ENCODE data around the gene BICDL1. TPM values are rescaled to one million over a fixed set of nuclear protein-coding genes. Genes with fewer than 3 reads are reported as not detected.

BICDL1 gene
- total and polyA plus RNA-seq, 2 donors (not counting 1 experiment from before 2014, with no cell fraction given) = not detected

GRCh38 chr12:120069278-120069677 is 80.2 kb downstream of the BICDL1 start:
- Histone ChIP-seq H3K36me3 (ENCODE audit: control insufficient read depth, insufficient read depth, low read length) (no peaks in the 10 kb centered on the region), H3K9me3 (ENCODE audit: control insufficient read depth, insufficient read depth, low read depth, low read length) (no peaks in the 10 kb centered on the region), H4K20me1 (ENCODE audit: control insufficient read depth, extremely low read depth, insufficient read depth, low read length) (no peaks in the 10 kb centered on the region), H3K4me3 (replicated peaks in 1 of 4; ENCODE audit: control extremely low read depth in 1 of 4, insufficient read depth in 1 of 4, low read depth in 3 of 4, low read length in 4 of 4) (no peak overlapping the region), H3K4me1 (ENCODE audit: control insufficient read depth, extremely low read depth, insufficient read depth, low read length) (no peaks in the 10 kb centered on the region), H3K27ac (ENCODE audit: insufficient read depth, low read length) (no peak overlapping the region), H2AFZ (ENCODE audit: low read length) (no peak overlapping the region), H3K9ac (ENCODE audit: insufficient read depth, low read length) (no peak overlapping the region), H3K79me2 (ENCODE audit: control insufficient read depth, insufficient read depth, low read length) (no peaks in the 10 kb centered on the region), H3K4me2 (ENCODE audit: extremely low read depth, insufficient read depth, low read length) (no peak overlapping the region), H3K27me3 (ENCODE audit: control insufficient read depth, insufficient read depth, low read length) (peaks cover 8% of the 10 kb centered on the region)
- no peak for TF ChIP-seq CTCF (conservative IDR thresholded peaks at IDR 0.05 in 1 of 2, IDR thresholded peaks at IDR 0.05 in 1 of 2; ENCODE audit: low read depth in 1 of 2, low read length in 2 of 2)
- TF ChIP-seq EZH2 (IDR thresholded peaks at IDR 0.05; ENCODE audit: low read length, missing control alignments) = no peak
- no peak for DNase-seq (ENCODE audit: low read depth in 2 of 2)

DNA sequence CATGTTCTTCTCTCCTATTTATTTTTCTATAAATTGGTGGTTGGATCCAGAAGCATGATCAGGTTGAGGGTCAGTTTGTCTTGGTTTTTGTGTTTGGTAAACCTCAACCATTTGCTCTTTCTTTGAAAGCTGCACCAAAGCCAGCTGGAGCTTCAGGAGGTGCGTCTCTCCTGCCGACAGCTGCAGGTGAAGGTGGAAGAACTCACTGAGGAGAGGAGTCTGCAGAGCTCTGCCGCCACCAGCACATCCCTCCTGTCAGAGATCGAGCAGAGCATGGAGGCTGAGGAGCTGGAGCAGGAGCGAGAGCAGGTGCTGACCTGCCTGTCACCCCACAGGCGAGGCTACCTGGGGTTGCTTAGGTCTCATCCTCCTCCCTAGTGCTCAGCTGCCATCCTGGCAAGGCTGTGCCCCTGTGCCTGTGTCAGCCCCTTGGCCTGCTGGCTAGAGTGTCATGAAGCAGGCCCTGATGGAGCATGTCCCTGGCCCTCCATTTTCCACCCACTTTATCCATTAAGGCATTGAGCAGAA is 82.5 kb downstream of the BICDL1 start:
- H3K4me1 ChIP-seq (ENCODE audit: control insufficient read depth, extremely low read depth, insufficient read depth, low read length) = no peaks in the 10 kb centered on the region
- no peak overlapping the region for H2AFZ ChIP-seq (ENCODE audit: low read length)
- no peaks in the 10 kb centered on the region for H3K79me2 ChIP-seq (ENCODE audit: control insufficient read depth, insufficient read depth, low read length)
- no peak overlapping the region for H3K9ac ChIP-seq (ENCODE audit: insufficient read depth, low read length)
- no peaks in the 10 kb centered on the region for H3K36me3 ChIP-seq (ENCODE audit: control insufficient read depth, insufficient read depth, low read length)
- H3K9me3 ChIP-seq (ENCODE audit: control insufficient read depth, insufficient read depth, low read depth, low read length) = no peaks in the 10 kb centered on the region
- no peaks in the 10 kb centered on the region for H4K20me1 ChIP-seq (ENCODE audit: control insufficient read depth, extremely low read depth, insufficient read depth, low read length)
- H3K4me3 ChIP-seq (replicated peaks in 1 of 4; ENCODE audit: control extremely low read depth in 1 of 4, insufficient read depth in 1 of 4, low read depth in 3 of 4, low read length in 4 of 4) = no peak overlapping the region
- TF ChIP-seq EZH2 (IDR thresholded peaks at IDR 0.05; ENCODE audit: low read length, missing control alignments) = no peak
- no peak overlapping the region for H3K4me2 ChIP-seq (ENCODE audit: extremely low read depth, insufficient read depth, low read length)
- no peak for DNase-seq (ENCODE audit: low read depth in 2 of 2)
- H3K27me3 ChIP-seq (ENCODE audit: control insufficient read depth, insufficient read depth, low read length) = peaks cover 5% of the 10 kb centered on the region
- no peak overlapping the region for H3K27ac ChIP-seq (ENCODE audit: insufficient read depth, low read length)

- H4K20me1 ChIP-seq (ENCODE audit: control insufficient read depth, extremely low read depth, insufficient read depth, low read length) = no peaks in the 10 kb centered on the region
Observed at GRCh38 chr12:120072472-120073249, 83.6 kb downstream of the BICDL1 start.

More at GRCh38 chr12:120072472-120073249, 83.6 kb downstream of the BICDL1 start:
- no peaks in the 10 kb centered on the region for H3K79me2 ChIP-seq (ENCODE audit: control insufficient read depth, insufficient read depth, low read length)
- H3K4me3 ChIP-seq (replicated peaks in 1 of 4; ENCODE audit: control extremely low read depth in 1 of 4, insufficient read depth in 1 of 4, low read depth in 3 of 4, low read length in 4 of 4) = no peak overlapping the region
- no peak for DNase-seq (ENCODE audit: low read depth in 2 of 2)
- peaks cover 5% of the 10 kb centered on the region for H3K27me3 ChIP-seq (ENCODE audit: control insufficient read depth, insufficient read depth, low read length)
- H3K4me1 ChIP-seq (ENCODE audit: control insufficient read depth, extremely low read depth, insufficient read depth, low read length) = no peaks in the 10 kb centered on the region
- no peak overlapping the region for H3K4me2 ChIP-seq (ENCODE audit: extremely low read depth, insufficient read depth, low read length)
- no peak overlapping the region for H3K9ac ChIP-seq (ENCODE audit: insufficient read depth, low read length)
- TF ChIP-seq CTCF (conservative IDR thresholded peaks at IDR 0.05 in 1 of 2, IDR thresholded peaks at IDR 0.05 in 1 of 2; ENCODE audit: low read depth in 1 of 2, low read length in 2 of 2) (no peak), EZH2 (IDR thresholded peaks at IDR 0.05; ENCODE audit: low read length, missing control alignments) (no peak)
- no peak overlapping the region for H3K27ac ChIP-seq (ENCODE audit: insufficient read depth, low read length)
- no peaks in the 10 kb centered on the region for H3K9me3 ChIP-seq (ENCODE audit: control insufficient read depth, insufficient read depth, low read depth, low read length)
- H2AFZ ChIP-seq (ENCODE audit: low read length) = no peak overlapping the region
- H3K36me3 ChIP-seq (ENCODE audit: control insufficient read depth, insufficient read depth, low read length) = no peaks in the 10 kb centered on the region
